ENCODE data around the gene MLXIP.

Gene MLXIP

GRCh38 chr12:122127839-122128238 lies 49.3 kb downstream of the MLXIP start:
- Histone ChIP-seq H3K4me1 (ENCODE audit: control insufficient read depth, insufficient read depth, low read length, poor library complexity, severe bottlenecking) (no peaks in the 10 kb centered on the region), H3K36me3 (ENCODE audit: control insufficient read depth, insufficient read depth, low read length) (peaks cover 45% of the 10 kb centered on the region), H3K27ac (ENCODE audit: low read depth, low read length, severe bottlenecking) (no peak overlapping the region), H3K9me3 (ENCODE audit: control insufficient read depth, low read length) (no peaks in the 10 kb centered on the region), H3K4me3 (ENCODE audit: extremely low read depth, insufficient read depth, low read length, poor library complexity, severe bottlenecking) (no peak overlapping the region)
- 91 to 97% methylated on average over 11 to 13 of the region's 13 CpGs for WGBS, 2 experiments (ENCODE audit: insufficient coverage in 2 of 2)

- WGBS, 2 experiments (ENCODE audit: insufficient coverage in 2 of 2), result 97 to 99% methylated on average over 5 of the region's 5 CpGs
- H3K36me3 ChIP-seq (ENCODE audit: control insufficient read depth, insufficient read depth, low read length), result peaks cover 50% of the 10 kb centered on the region
- no peak overlapping the region for H3K4me3 ChIP-seq (ENCODE audit: extremely low read depth, insufficient read depth, low read length, poor library complexity, severe bottlenecking)
- no peaks in the 10 kb centered on the region for H3K9me3 ChIP-seq (ENCODE audit: control insufficient read depth, low read length)
- no peak overlapping the region for H3K27ac ChIP-seq (ENCODE audit: low read depth, low read length, severe bottlenecking)
- H3K4me1 ChIP-seq (ENCODE audit: control insufficient read depth, insufficient read depth, low read length, poor library complexity, severe bottlenecking), result no peaks in the 10 kb centered on the region
Measured at GRCh38 chr12:122128481-122128880, 49.9 kb downstream of the MLXIP start.

- Histone ChIP-seq H3K27ac (ENCODE audit: low read depth, low read length, severe bottlenecking) (no peak overlapping the region), H3K4me3 (ENCODE audit: extremely low read depth, insufficient read depth, low read length, poor library complexity, severe bottlenecking) (no peak overlapping the region), H3K4me1 (ENCODE audit: control insufficient read depth, insufficient read depth, low read length, poor library complexity, severe bottlenecking) (no peaks in the 10 kb centered on the region), H3K9me3 (ENCODE audit: control insufficient read depth, low read length) (no peaks in the 10 kb centered on the region), H3K36me3 (ENCODE audit: control insufficient read depth, insufficient read depth, low read length) (peaks cover 56% of the 10 kb centered on the region)
- WGBS, 2 experiments (ENCODE audit: insufficient coverage in 2 of 2), result 97% methylated on average over 12 of the region's 13 CpGs
Measured at GRCh38 chr12:122129131-122129530, 50.6 kb downstream of the MLXIP start.

- Histone ChIP-seq H3K4me3 (ENCODE audit: extremely low read depth, insufficient read depth, low read length, poor library complexity, severe bottlenecking) (no peak overlapping the region), H3K36me3 (ENCODE audit: control insufficient read depth, insufficient read depth, low read length) (peaks cover 60% of the 10 kb centered on the region), H3K27ac (ENCODE audit: low read depth, low read length, severe bottlenecking) (no peak overlapping the region), H3K4me1 (ENCODE audit: control insufficient read depth, insufficient read depth, low read length, poor library complexity, severe bottlenecking) (no peaks in the 10 kb centered on the region), H3K9me3 (ENCODE audit: control insufficient read depth, low read length) (no peaks in the 10 kb centered on the region)
- 91 to 93% methylated on average over 16 to 17 of the region's 17 CpGs for WGBS, 2 experiments (ENCODE audit: insufficient coverage in 2 of 2)
Measured at GRCh38 chr12:122130150-122130549, 51.6 kb downstream of the MLXIP start.

GRCh38 chr12:122133192-122133950 lies 54.8 kb downstream of the MLXIP start:
- Histone ChIP-seq H3K36me3 (ENCODE audit: control insufficient read depth, insufficient read depth, low read length) (peaks cover 56% of the 10 kb centered on the region), H3K9me3 (ENCODE audit: control insufficient read depth, low read length) (no peaks in the 10 kb centered on the region), H3K27ac (ENCODE audit: low read depth, low read length, severe bottlenecking) (no peak overlapping the region), H3K4me3 (ENCODE audit: extremely low read depth, insufficient read depth, low read length, poor library complexity, severe bottlenecking) (no peak overlapping the region), H3K4me1 (ENCODE audit: control insufficient read depth, insufficient read depth, low read length, poor library complexity, severe bottlenecking) (no peaks in the 10 kb centered on the region)
- WGBS, 2 experiments (ENCODE audit: insufficient coverage in 2 of 2), result 90 to 95% methylated on average over 19 to 28 of the region's 28 CpGs

- Histone ChIP-seq H3K4me1 (ENCODE audit: control insufficient read depth, insufficient read depth, low read length, poor library complexity, severe bottlenecking) (no peaks in the 10 kb centered on the region), H3K36me3 (ENCODE audit: control insufficient read depth, insufficient read depth, low read length) (peaks cover 47% of the 10 kb centered on the region), H3K27ac (ENCODE audit: low read depth, low read length, severe bottlenecking) (no peak overlapping the region), H3K4me3 (ENCODE audit: extremely low read depth, insufficient read depth, low read length, poor library complexity, severe bottlenecking) (no peak overlapping the region), H3K9me3 (ENCODE audit: control insufficient read depth, low read length) (no peaks in the 10 kb centered on the region)
- WGBS, 2 experiments (ENCODE audit: insufficient coverage in 2 of 2), result 97% methylated on average over 18 of the region's 18 CpGs
Measured at GRCh38 chr12:122135437-122136031, 57.0 kb downstream of the MLXIP start.

- Histone ChIP-seq H3K36me3 (ENCODE audit: control insufficient read depth, insufficient read depth, low read length) (peaks cover 54% of the 10 kb centered on the region), H3K4me3 (ENCODE audit: extremely low read depth, insufficient read depth, low read length, poor library complexity, severe bottlenecking) (no peak overlapping the region), H3K27ac (ENCODE audit: low read depth, low read length, severe bottlenecking) (no peak overlapping the region), H3K9me3 (ENCODE audit: control insufficient read depth, low read length) (peaks cover 7% of the 10 kb centered on the region), H3K4me1 (ENCODE audit: control insufficient read depth, insufficient read depth, low read length, poor library complexity, severe bottlenecking) (no peaks in the 10 kb centered on the region)
- WGBS, 2 experiments (ENCODE audit: insufficient coverage in 2 of 2), result 76 to 82% methylated on average over 7 to 10 of the region's 10 CpGs
Measured at GRCh38 chr12:122137229-122137628, 58.7 kb downstream of the MLXIP start.

GRCh38 chr12:122137681-122138080 lies 59.1 kb downstream of the MLXIP start:
- H3K4me3 ChIP-seq (ENCODE audit: extremely low read depth, insufficient read depth, low read length, poor library complexity, severe bottlenecking), result no peak overlapping the region
- H3K9me3 ChIP-seq (ENCODE audit: control insufficient read depth, low read length), result peaks cover 12% of the 10 kb centered on the region
- WGBS, 2 experiments (ENCODE audit: insufficient coverage in 2 of 2), result 87 to 90% methylated on average over 7 to 11 of the region's 11 CpGs

GRCh38 chr12:122138181-122138580 lies 59.6 kb downstream of the MLXIP start:
- WGBS, 2 experiments (ENCODE audit: insufficient coverage in 2 of 2), result 96% methylated on average over 9 to 11 of the region's 11 CpGs
- no peak overlapping the region for H3K27ac ChIP-seq (ENCODE audit: low read depth, low read length, severe bottlenecking)
- H3K4me1 ChIP-seq (ENCODE audit: control insufficient read depth, insufficient read depth, low read length, poor library complexity, severe bottlenecking), result no peaks in the 10 kb centered on the region
- H3K4me3 ChIP-seq (ENCODE audit: extremely low read depth, insufficient read depth, low read length, poor library complexity, severe bottlenecking), result no peak overlapping the region
- H3K36me3 ChIP-seq (ENCODE audit: control insufficient read depth, insufficient read depth, low read length), result peaks cover 56% of the 10 kb centered on the region
- H3K9me3 ChIP-seq (ENCODE audit: control insufficient read depth, low read length), result peaks cover 17% of the 10 kb centered on the region

More at GRCh38 chr12:122137681-122138080, 59.1 kb downstream of the MLXIP start:
- Histone ChIP-seq H3K27ac (ENCODE audit: low read depth, low read length, severe bottlenecking) (no peak overlapping the region), H3K4me1 (ENCODE audit: control insufficient read depth, insufficient read depth, low read length, poor library complexity, severe bottlenecking) (no peaks in the 10 kb centered on the region), H3K36me3 (ENCODE audit: control insufficient read depth, insufficient read depth, low read length) (peaks cover 54% of the 10 kb centered on the region)

GRCh38 chr12:122138616-122139015 lies 60.1 kb downstream of the MLXIP start:
- no peak overlapping the region for H3K27ac ChIP-seq (ENCODE audit: low read depth, low read length, severe bottlenecking)
- peaks cover 56% of the 10 kb centered on the region for H3K36me3 ChIP-seq (ENCODE audit: control insufficient read depth, insufficient read depth, low read length)
- peaks cover 18% of the 10 kb centered on the region for H3K9me3 ChIP-seq (ENCODE audit: control insufficient read depth, low read length)
- WGBS, 2 experiments (ENCODE audit: insufficient coverage in 2 of 2), result 98 to 99% methylated on average over 9 to 11 of the region's 11 CpGs
- H3K4me1 ChIP-seq (ENCODE audit: control insufficient read depth, insufficient read depth, low read length, poor library complexity, severe bottlenecking), result no peaks in the 10 kb centered on the region
- no peak overlapping the region for H3K4me3 ChIP-seq (ENCODE audit: extremely low read depth, insufficient read depth, low read length, poor library complexity, severe bottlenecking)

- H3K4me3 ChIP-seq (ENCODE audit: extremely low read depth, insufficient read depth, low read length, poor library complexity, severe bottlenecking), result no peak overlapping the region
- H3K27ac ChIP-seq (ENCODE audit: low read depth, low read length, severe bottlenecking), result no peak overlapping the region
- peaks cover 18% of the 10 kb centered on the region for H3K9me3 ChIP-seq (ENCODE audit: control insufficient read depth, low read length)
- WGBS, 2 experiments (ENCODE audit: insufficient coverage in 2 of 2), result 97 to 98% methylated on average over 13 to 14 of the region's 15 CpGs
- H3K4me1 ChIP-seq (ENCODE audit: control insufficient read depth, insufficient read depth, low read length, poor library complexity, severe bottlenecking), result no peaks in the 10 kb centered on the region
- H3K36me3 ChIP-seq (ENCODE audit: control insufficient read depth, insufficient read depth, low read length), result peaks cover 52% of the 10 kb centered on the region
Measured at GRCh38 chr12:122139266-122139665, 60.7 kb downstream of the MLXIP start.

Measured in mesodermal cell (in vitro differentiated cells).